Spleen (tissue), 7 donors: Measurements from ENCODE around the gene PAPLN.

Experiments
- CTCF ChIP-seq, 11 experiments: fragments of 200-600 bp in 7 of 11; fragments of 450-650 bp in 4 of 11; sonication (generic) in 4 of 11; IDR thresholded peaks in 8 of 11; conservative IDR thresholded peaks in 3 of 11; 1 replicate in 7 of 11; 2 replicates in 4 of 11; pipeline versions ENCODE4 v1.4.0 to v1.8.0; 2016 to 2021; ENCODE audit warnings: antibody characterized with exemption in 11 of 11, inconsistent platforms in 4 of 11, mild to moderate bottlenecking in 1 of 11
- POLR2A ChIP-seq, 3 donors: fragments of 450-650 bp; IDR thresholded peaks; one replicate each; pipeline ENCODE4 v1.5.1; 2017; ENCODE audit warnings: antibody characterized with exemption in 3 of 3, mild to moderate bottlenecking in 1 of 3
- POLR2AphosphoS5 ChIP-seq, 3 donors: sonication (generic); formaldehyde crosslinking; IDR thresholded peaks; one replicate each; pipeline ENCODE4 v1.5.1; 2017; ENCODE audit warnings: antibody characterized with exemption in 3 of 3
- donor health status: DM: no; HTN: no; CAD: no; lungs with moderate emphysema.
- donor health status: DM: no; HTN: no; CAD: no.
- donor health status: DM: no; HTN: no; CAD: no.

- TF ChIP-seq CTCF (IDR thresholded peaks at IDR 0.05 in 8 of 11, conservative IDR thresholded peaks at IDR 0.05 in 3 of 11): no peak
- no peak for TF ChIP-seq POLR2A (IDR thresholded peaks at IDR 0.05)
- TF ChIP-seq POLR2AphosphoS5 (IDR thresholded peaks at IDR 0.05): no peak
These were observed 40.1 kb downstream of the PAPLN start for GRCh38 chr14:73277376-73277775.
